GM12878 (cell line): Measurements from ENCODE around the gene NEO1. TPM values are rescaled to one million over a fixed set of nuclear protein-coding genes. Genes with fewer than 3 reads are reported as not detected.

ENCODE experiments used
- E2F8 ChIP-seq: fragments of 450-650 bp; IDR thresholded peaks from 2 replicates; pipeline ENCODE4 v1.6.1; 2018; ENCODE audit warnings: mild to moderate bottlenecking, low read depth, moderate library complexity; ENCODE audit not compliant: partially characterized antibody
- FOXM1 ChIP-seq: IDR thresholded peaks from 2 replicates; pipeline ENCODE4 v1.6.1; 2012; ENCODE audit warnings: low read depth, mild to moderate bottlenecking, inconsistent platforms, low read length, moderate library complexity
- IKZF1 ChIP-seq: fragments of 450-650 bp; conservative IDR thresholded peaks from 2 replicates; pipeline ENCODE4 v1.6.1; 2017; ENCODE audit warnings: antibody characterized with exemption, mild to moderate bottlenecking
- JUNB ChIP-seq: IDR thresholded peaks from 2 replicates; pipeline ENCODE4 v1.6.1; 2016; ENCODE audit warnings: antibody characterized with exemption, mild to moderate bottlenecking
- MYC ChIP-seq: IDR thresholded peaks from 2 replicates; pipeline ENCODE4 v1.6.1; 2011; ENCODE audit warnings: mild to moderate bottlenecking, low read length, moderate library complexity, inconsistent platforms; ENCODE audit not compliant: insufficient read depth, insufficient replicate concordance, insufficient read length, severe bottlenecking
- NRF1 ChIP-seq: conservative IDR thresholded peaks from 2 replicates; pipeline ENCODE4 v1.6.1; 2011; ENCODE audit warnings: mild to moderate bottlenecking, low read depth, low read length, improper control_type of control experiment
- POLR2AphosphoS2 ChIP-seq: IDR thresholded peaks from 2 replicates; pipeline ENCODE4 v1.6.1; 2011; ENCODE audit warnings: low read depth, mild to moderate bottlenecking, low read length, improper control_type of control experiment, moderate library complexity
- USF1 ChIP-seq: IDR thresholded peaks from 2 replicates; pipeline ENCODE4 v1.6.1; 2011; ENCODE audit warnings: borderline replicate concordance, low read depth, mild to moderate bottlenecking, moderate library complexity, mixed read lengths, low read length; ENCODE audit not compliant: insufficient read depth; ENCODE audit errors: extremely low read length
- polyA plus RNA-seq, 11 experiments: library from polyadenylated mRNA; depleted of rRNA in 4 of 11; unstranded in 6 of 11; stranded (reverse) in 5 of 11; fragments of >200 nt; fragmentation: Nextera tagmentation in 4 of 11; fragmentation: Illumina TruSeq in 1 of 11; extraction: Ambion mirVana in 4 of 11; extraction: Trizol in 1 of 11; gene quantifications; 1 replicate in 1 of 11; 2 replicates in 10 of 11; pipeline versions ENCODE4 v1.2.1 to v1.2.3, GENCODE V29; 2011 to 2016; ENCODE audit warnings: inconsistent platforms in 2 of 11, missing spikeins in 2 of 11, low read depth in 1 of 11
- total RNA-seq, 4 experiments: library from RNA; depleted of rRNA in 3 of 4; stranded (reverse); fragments of >200 nt in 3 of 4; fragmentation: Illumina TruSeq in 1 of 4; extraction: Trizol in 1 of 4; gene quantifications; 2 replicates each; pipeline versions ENCODE4 v1.2.1 to v1.2.3, GENCODE V29; 2013 to 2021

NEO1 gene
- total and polyA plus RNA-seq, 10 of the 15 experiments (the other 5 are each of a cell fraction or from before 2014, with no cell fraction given): 0.03 to 2.0 (median 0.32) TPM

GRCh38 chr15:73331501-73331900 lies 279.2 kb downstream of the NEO1 start (continued):
- TF ChIP-seq E2F8 (no peak), NRF1 (no peak), POLR2AphosphoS2 (no peak), IKZF1 (no peak), JUNB (no peak), MYC (no peak), USF1 (no peak), FOXM1 (no peak)
- TF ChIP-seq, all 136 proteins: peak for 0
